Upper lobe of left lung (tissue), 4 donors: ENCODE data around the gene FRMPD2.

Experiments used
- EP300 ChIP-seq, 4 donors: sonication (generic); formaldehyde crosslinking; IDR thresholded peaks; one replicate each; pipeline ENCODE4 v1.5.1; 2017; ENCODE audit warnings: antibody characterized with exemption in 4 of 4, control low read depth in 2 of 4
- POLR2A ChIP-seq, 4 donors: fragments of 450-650 bp; IDR thresholded peaks; one replicate each; pipeline ENCODE4 v1.5.1; 2016 to 2017; ENCODE audit warnings: antibody characterized with exemption in 4 of 4, mild to moderate bottlenecking in 2 of 4
- POLR2AphosphoS5 ChIP-seq, 2 donors: sonication (generic); formaldehyde crosslinking; IDR thresholded peaks; one replicate each; pipeline ENCODE4 v1.5.1; 2017; ENCODE audit warnings: antibody characterized with exemption in 2 of 2
- TF ChIP-seq, protein P1 (sequence below), 6 experiments: fragments of 450-650 bp in 4 of 6; fragments of 200-600 bp in 2 of 6; sonication (generic) in 2 of 6; IDR thresholded peaks; one replicate each; pipeline ENCODE4 v1.5.1; 2016 to 2019; ENCODE audit warnings: antibody characterized with exemption in 6 of 6

DNA sequence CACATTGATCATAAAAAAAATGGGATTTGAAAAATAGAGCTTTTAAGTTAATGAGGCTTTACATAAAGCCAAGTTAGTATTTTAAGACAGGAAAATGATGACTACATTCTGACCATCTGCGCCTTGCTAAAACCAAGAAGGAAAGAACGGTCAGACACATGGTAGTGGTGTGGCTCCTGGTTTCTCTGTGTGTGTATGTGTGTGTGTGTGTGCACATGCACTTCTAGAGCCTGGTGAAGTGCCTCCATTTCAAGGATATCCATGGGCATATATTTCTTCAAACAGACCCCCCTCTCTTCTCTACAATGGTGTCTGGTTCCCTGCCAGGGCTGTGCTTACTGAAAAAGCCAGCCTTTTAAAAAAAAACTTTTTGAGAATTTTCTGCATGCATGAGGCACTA lies 80.9 kb downstream of the FRMPD2 start:
- TF ChIP-seq POLR2A (IDR thresholded peaks at IDR 0.05) (no peak), EP300 (IDR thresholded peaks at IDR 0.05) (no peak), POLR2AphosphoS5 (IDR thresholded peaks at IDR 0.05) (no peak)
- TF ChIP-seq, protein P1, sequence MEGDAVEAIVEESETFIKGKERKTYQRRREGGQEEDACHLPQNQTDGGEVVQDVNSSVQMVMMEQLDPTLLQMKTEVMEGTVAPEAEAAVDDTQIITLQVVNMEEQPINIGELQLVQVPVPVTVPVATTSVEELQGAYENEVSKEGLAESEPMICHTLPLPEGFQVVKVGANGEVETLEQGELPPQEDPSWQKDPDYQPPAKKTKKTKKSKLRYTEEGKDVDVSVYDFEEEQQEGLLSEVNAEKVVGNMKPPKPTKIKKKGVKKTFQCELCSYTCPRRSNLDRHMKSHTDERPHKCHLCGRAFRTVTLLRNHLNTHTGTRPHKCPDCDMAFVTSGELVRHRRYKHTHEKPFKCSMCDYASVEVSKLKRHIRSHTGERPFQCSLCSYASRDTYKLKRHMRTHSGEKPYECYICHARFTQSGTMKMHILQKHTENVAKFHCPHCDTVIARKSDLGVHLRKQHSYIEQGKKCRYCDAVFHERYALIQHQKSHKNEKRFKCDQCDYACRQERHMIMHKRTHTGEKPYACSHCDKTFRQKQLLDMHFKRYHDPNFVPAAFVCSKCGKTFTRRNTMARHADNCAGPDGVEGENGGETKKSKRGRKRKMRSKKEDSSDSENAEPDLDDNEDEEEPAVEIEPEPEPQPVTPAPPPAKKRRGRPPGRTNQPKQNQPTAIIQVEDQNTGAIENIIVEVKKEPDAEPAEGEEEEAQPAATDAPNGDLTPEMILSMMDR (IDR thresholded peaks at IDR 0.05) = no peak
